NB4 (cell line): ENCODE data around the gene ZCCHC9.

Experiments
- POLR2A ChIP-seq: IDR thresholded peaks from 2 replicates; pipeline ENCODE4 v1.6.1; 2011; ENCODE audit warnings: mild to moderate bottlenecking; ENCODE audit not compliant: insufficient read length; ENCODE audit errors: extremely low read depth
- TF ChIP-seq, protein P1 (sequence below): IDR thresholded peaks from one replicate; pipeline ENCODE4 v1.5.1; 2012; ENCODE audit warnings: low read depth, low read length

DNA sequence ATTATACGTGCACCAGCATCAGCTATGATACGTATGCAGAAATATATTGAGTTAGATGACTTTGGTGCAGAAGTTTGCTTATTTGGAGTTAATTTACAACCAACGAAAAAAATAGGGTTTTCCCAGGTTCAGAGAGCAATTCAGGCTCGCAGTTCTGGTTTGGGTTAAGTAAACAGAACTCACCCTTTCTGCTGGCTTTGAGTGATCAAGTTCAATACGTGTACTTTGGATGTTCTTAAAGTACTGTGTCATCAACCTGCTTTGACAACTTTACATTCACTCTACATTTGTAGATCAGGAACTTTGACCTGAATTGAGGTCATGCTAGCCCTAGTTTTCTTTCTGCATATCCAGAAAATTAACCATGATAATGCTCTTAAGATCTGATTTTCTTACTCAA lies 51.8 kb downstream of the ZCCHC9 start:
- TF ChIP-seq, protein P1, sequence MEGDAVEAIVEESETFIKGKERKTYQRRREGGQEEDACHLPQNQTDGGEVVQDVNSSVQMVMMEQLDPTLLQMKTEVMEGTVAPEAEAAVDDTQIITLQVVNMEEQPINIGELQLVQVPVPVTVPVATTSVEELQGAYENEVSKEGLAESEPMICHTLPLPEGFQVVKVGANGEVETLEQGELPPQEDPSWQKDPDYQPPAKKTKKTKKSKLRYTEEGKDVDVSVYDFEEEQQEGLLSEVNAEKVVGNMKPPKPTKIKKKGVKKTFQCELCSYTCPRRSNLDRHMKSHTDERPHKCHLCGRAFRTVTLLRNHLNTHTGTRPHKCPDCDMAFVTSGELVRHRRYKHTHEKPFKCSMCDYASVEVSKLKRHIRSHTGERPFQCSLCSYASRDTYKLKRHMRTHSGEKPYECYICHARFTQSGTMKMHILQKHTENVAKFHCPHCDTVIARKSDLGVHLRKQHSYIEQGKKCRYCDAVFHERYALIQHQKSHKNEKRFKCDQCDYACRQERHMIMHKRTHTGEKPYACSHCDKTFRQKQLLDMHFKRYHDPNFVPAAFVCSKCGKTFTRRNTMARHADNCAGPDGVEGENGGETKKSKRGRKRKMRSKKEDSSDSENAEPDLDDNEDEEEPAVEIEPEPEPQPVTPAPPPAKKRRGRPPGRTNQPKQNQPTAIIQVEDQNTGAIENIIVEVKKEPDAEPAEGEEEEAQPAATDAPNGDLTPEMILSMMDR, result no peak
- no peak for TF ChIP-seq POLR2A
